ENCODE results near the gene GRIK3. TPM values are rescaled to one million over a fixed set of nuclear protein-coding genes. Genes with fewer than 3 reads are reported as not detected.

The GRIK3 gene
- total RNA-seq, 1 donor from 2014 or later = not detected

- DNase-seq (ENCODE audit: low read depth in 2 of 2) = no peak
Measured at GRCh38 chr1:37043101-37043500, 8.8 kb upstream of the GRIK3 start.

- DNase-seq (ENCODE audit: low read depth in 2 of 2) = no peak
Measured at GRCh38 chr1:37042506-37042905, 8.2 kb upstream of the GRIK3 start.

- DNase-seq (ENCODE audit: low read depth in 2 of 2) = no peak
Measured at GRCh38 chr1:37041483-37041882, 7.2 kb upstream of the GRIK3 start.

GRCh38 chr1:37040773-37041172, 6.5 kb upstream of the GRIK3 start:
- no peak for DNase-seq (ENCODE audit: low read depth in 2 of 2)

- DNase-seq (ENCODE audit: low read depth in 2 of 2) = no peak
Measured at GRCh38 chr1:37040261-37040660, 5.9 kb upstream of the GRIK3 start.

- peak; percentile 40 to 44 for DNase-seq (ENCODE audit: low read depth in 2 of 2)
Measured at GRCh38 chr1:37038227-37039093, 4.1 kb upstream of the GRIK3 start.

GRCh38 chr1:37037690-37038089, 3.4 kb upstream of the GRIK3 start:
- no peak for DNase-seq (ENCODE audit: low read depth in 2 of 2)

- DNase-seq (ENCODE audit: low read depth in 2 of 2) = no peak
Measured at GRCh38 chr1:37036667-37037053, 2.3 kb upstream of the GRIK3 start.

- no peak for DNase-seq (ENCODE audit: low read depth in 2 of 2)
Measured at GRCh38 chr1:37035796-37036666, 1.7 kb upstream of the GRIK3 start.

GRCh38 chr1:37035014-37035691, 838 bp upstream of the GRIK3 start:
- no peak for DNase-seq (ENCODE audit: low read depth in 2 of 2)

- no peak for DNase-seq (ENCODE audit: low read depth in 2 of 2)
Measured at GRCh38 chr1:37033355-37034101, 787 bp downstream of the GRIK3 start.

- no peak for DNase-seq (ENCODE audit: low read depth in 2 of 2)
Measured at GRCh38 chr1:37032660-37033354, 1.5 kb downstream of the GRIK3 start.

- no peak for DNase-seq (ENCODE audit: low read depth in 2 of 2)
Measured at GRCh38 chr1:37031871-37032270, 2.4 kb downstream of the GRIK3 start.

GRCh38 chr1:37031429-37031828, 2.9 kb downstream of the GRIK3 start:
- no peak for DNase-seq (ENCODE audit: low read depth in 2 of 2)

GRCh38 chr1:37028981-37029617, 5.2 kb downstream of the GRIK3 start:
- no peak for DNase-seq (ENCODE audit: low read depth in 2 of 2)

- no peak for DNase-seq (ENCODE audit: low read depth in 2 of 2)
Measured at GRCh38 chr1:37021502-37021901, 12.8 kb downstream of the GRIK3 start.

- DNase-seq (ENCODE audit: low read depth in 2 of 2) = peak; percentile 21 to 26
Measured at GRCh38 chr1:37020653-37021277, 13.6 kb downstream of the GRIK3 start.

GRCh38 chr1:37018510-37018909, 15.8 kb downstream of the GRIK3 start:
- DNase-seq (ENCODE audit: low read depth in 2 of 2) = no peak

GRCh38 chr1:37017720-37018119, 16.6 kb downstream of the GRIK3 start:
- DNase-seq (ENCODE audit: low read depth in 2 of 2) = no peak

- no peak for DNase-seq (ENCODE audit: low read depth in 2 of 2)
Measured at GRCh38 chr1:37016121-37016520, 18.2 kb downstream of the GRIK3 start.
